Cardiac muscle cell (in vitro differentiated cells and primary cell): Measurements from ENCODE around the gene KCNIP4. TPM values are rescaled to one million over a fixed set of nuclear protein-coding genes. Genes with fewer than 3 reads are reported as not detected.

Source experiments
- DNase-seq, 2 donors: peaks; one replicate each; pipeline versions ENCODE4 v3.0.0 to v3.0.0-alpha.2; 2010 to 2017; ENCODE audit warnings: low read depth in 1 of 2, low spot score in 1 of 2
- H3K27ac ChIP-seq: fragments of 200-600 bp; sonication (generic); 2 replicates; pipeline ENCODE4 v1.5.1; 2016
- H3K27me3 ChIP-seq: fragments of 200-600 bp; sonication (generic); 2 replicates; pipeline ENCODE4 v1.6.0; 2016; ENCODE audit warnings: control low read depth
- H3K36me3 ChIP-seq: fragments of 200-600 bp; sonication (generic); 2 replicates; pipeline ENCODE4 v1.5.1; 2016; ENCODE audit warnings: control low read depth
- H3K4me1 ChIP-seq: fragments of 200-600 bp; sonication (generic); 2 replicates; pipeline ENCODE4 v1.8.1; 2017; ENCODE audit warnings: low read depth, mild to moderate bottlenecking, mixed run types
- H3K4me3 ChIP-seq: fragments of 200-600 bp; sonication (generic); 2 replicates; pipeline ENCODE4 v1.5.1; 2016; ENCODE audit warnings: mild to moderate bottlenecking
- H3K9me3 ChIP-seq: fragments of 200-600 bp; sonication (generic); 2 replicates; pipeline ENCODE4 v1.5.1; 2017; ENCODE audit warnings: low read depth, mild to moderate bottlenecking, control low read depth
- polyA plus RNA-seq: library from polyadenylated mRNA; unstranded; fragments of >200 nt; fragmentation: Nextera tagmentation; extraction: Ambion mirVana; gene quantifications from 2 replicates; pipeline ENCODE4 v1.2.1, GENCODE V29; 2016
- total RNA-seq: library from RNA; depleted of rRNA; stranded (reverse); fragments of >200 nt; gene quantifications from 2 replicates; pipeline ENCODE4 v1.2.3, GENCODE V29; 2016
- TF ChIP-seq, protein P1 (sequence below): IDR thresholded peaks from 2 replicates; pipeline ENCODE4 v1.5.1; 2012; ENCODE audit warnings: low read depth, mild to moderate bottlenecking, low read length

KCNIP4 gene
- total and polyA plus RNA-seq, 2 experiments from 2014 or later, result 14.5 to 15.9 TPM

DNA sequence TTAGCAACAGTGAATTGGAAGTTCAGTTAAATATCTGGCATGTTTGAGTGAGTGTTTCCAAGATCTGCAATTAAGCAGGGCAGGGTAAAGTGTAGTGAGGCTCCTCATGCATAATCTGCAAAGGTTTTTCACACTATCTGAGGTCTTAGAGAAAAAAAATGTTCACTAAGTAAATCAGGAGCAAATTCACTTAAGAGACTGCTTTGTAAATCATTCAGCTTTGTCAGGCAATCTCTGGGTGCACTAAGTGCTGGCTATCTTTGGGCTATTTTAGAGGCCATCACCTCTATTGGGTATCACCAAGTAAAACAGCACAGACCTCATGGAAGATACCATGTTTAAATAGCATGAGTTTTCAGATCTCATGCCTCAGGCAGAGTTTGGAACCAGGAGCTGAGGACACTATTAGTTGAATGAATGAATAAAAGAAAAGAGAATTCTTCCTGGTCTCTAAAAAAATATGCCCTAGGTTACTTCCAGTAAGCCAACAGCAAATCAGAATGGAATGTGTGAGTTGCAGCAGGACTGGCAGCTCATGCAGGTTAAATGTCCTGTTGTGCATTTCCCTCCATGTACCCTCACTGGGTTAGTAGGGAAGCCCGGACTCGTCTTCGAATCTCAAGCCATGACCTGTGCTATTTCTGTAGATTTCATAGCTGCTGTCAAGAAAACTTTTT is 195.3 kb downstream of the KCNIP4 start:
- DNase-seq, result peak in 1 of 2 donors; percentile 70
- Histone ChIP-seq H3K36me3 (no peaks in the 10 kb centered on the region), H3K9me3 (no peaks in the 10 kb centered on the region), H3K4me1 (peaks cover 33% of the 10 kb centered on the region), H3K27ac (peak overlapping the region; percentile 61), H3K4me3 (no peak overlapping the region), H3K27me3 (no peaks in the 10 kb centered on the region)
- TF ChIP-seq, protein P1, sequence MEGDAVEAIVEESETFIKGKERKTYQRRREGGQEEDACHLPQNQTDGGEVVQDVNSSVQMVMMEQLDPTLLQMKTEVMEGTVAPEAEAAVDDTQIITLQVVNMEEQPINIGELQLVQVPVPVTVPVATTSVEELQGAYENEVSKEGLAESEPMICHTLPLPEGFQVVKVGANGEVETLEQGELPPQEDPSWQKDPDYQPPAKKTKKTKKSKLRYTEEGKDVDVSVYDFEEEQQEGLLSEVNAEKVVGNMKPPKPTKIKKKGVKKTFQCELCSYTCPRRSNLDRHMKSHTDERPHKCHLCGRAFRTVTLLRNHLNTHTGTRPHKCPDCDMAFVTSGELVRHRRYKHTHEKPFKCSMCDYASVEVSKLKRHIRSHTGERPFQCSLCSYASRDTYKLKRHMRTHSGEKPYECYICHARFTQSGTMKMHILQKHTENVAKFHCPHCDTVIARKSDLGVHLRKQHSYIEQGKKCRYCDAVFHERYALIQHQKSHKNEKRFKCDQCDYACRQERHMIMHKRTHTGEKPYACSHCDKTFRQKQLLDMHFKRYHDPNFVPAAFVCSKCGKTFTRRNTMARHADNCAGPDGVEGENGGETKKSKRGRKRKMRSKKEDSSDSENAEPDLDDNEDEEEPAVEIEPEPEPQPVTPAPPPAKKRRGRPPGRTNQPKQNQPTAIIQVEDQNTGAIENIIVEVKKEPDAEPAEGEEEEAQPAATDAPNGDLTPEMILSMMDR, result no peak

DNA sequence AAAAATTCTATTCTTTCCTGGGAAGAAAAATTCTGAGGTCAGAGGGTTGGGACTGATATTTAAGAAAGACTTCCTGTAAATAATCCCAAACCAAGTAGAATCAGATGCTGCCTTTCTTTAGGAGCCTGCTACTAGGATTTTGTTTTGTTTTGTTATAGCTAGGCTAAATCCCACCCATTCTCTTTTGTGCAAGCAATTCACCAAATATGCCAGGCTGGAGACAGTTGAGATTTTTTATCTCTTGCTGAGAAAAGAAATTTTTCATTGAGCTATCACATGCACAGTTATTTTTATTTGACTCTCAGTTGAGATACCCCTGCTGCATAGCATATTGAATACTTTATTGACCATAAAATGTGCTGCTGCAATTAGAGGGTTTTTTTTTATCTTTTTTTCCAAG is 196.0 kb downstream of the KCNIP4 start:
- H3K4me3 ChIP-seq, result no peak overlapping the region
- no peak for DNase-seq
- H3K4me1 ChIP-seq, result peaks cover 33% of the 10 kb centered on the region
- H3K9me3 ChIP-seq, result no peaks in the 10 kb centered on the region
- H3K27me3 ChIP-seq, result no peaks in the 10 kb centered on the region
- H3K36me3 ChIP-seq, result no peaks in the 10 kb centered on the region
- H3K27ac ChIP-seq, result peak overlapping the region; percentile 61
- TF ChIP-seq, protein P1, result no peak

DNA sequence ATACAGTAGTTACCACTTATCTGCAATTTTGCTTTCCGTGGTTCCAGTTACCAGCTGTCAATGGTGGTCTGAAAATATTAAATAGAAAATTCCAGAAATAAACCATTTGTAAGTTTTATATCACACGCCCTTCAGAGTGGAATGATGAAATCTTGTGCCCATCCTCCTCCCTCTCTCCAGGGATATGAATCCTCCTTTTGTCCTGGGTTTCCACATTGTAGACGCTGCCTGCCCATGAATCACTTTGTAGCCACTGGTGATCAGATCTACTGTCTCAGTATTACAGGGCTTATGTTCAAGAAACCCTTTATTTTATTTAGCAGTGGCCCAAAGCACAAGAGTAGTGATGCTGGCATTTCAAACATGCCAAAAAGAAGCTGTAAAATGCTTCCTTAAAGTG is 198.6 kb downstream of the KCNIP4 start:
- H3K27me3 ChIP-seq, result no peaks in the 10 kb centered on the region
- DNase-seq, result peak in 1 of 2 donors; percentile 31
- H3K27ac ChIP-seq, result no peak overlapping the region
- TF ChIP-seq, protein P1, result no peak
- H3K9me3 ChIP-seq, result no peaks in the 10 kb centered on the region
- no peaks in the 10 kb centered on the region for H3K36me3 ChIP-seq
- peaks cover 33% of the 10 kb centered on the region for H3K4me1 ChIP-seq
- no peak overlapping the region for H3K4me3 ChIP-seq

DNA sequence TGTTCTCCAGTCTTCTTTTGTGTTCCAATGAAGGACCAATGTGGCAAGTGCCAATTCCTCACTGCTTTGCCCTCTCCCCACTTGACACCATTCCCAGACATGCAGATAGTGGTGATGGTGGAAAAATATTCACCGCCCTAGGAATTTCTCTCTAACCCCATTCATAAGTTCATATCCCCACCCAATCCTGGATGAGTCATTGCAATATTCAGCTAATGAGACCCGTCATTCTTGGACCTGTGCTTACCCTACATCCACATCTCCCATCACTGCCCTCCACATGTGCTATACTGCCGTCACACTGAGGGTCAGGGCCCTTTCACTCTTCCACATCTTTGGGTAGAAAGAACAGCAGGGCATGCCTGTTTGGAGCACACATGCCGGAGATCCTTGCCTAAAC is 199.2 kb downstream of the KCNIP4 start:
- DNase-seq, result no peak
- Histone ChIP-seq H3K27ac (no peak overlapping the region), H3K4me1 (peaks cover 32% of the 10 kb centered on the region), H3K36me3 (no peaks in the 10 kb centered on the region), H3K4me3 (no peak overlapping the region), H3K27me3 (no peaks in the 10 kb centered on the region), H3K9me3 (no peaks in the 10 kb centered on the region)
- TF ChIP-seq, protein P1, result no peak

DNA sequence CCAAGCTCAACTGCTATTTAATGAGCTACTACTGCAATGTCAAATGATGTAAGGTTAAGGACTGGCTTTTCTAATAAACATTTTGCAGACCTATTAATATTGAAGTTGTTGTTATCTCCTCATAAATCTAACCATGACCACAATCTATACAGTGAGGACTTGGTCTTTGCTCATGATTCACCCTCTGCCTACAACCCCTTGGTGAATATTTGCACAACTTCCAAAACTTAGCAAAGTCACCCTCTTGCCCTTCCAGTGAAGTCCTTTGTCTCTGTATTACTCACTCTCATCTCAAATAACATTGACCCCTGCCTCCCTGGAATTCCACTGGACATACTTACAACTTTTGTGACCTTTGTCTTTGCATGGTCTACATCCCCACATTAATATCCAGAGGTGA is 204.5 kb downstream of the KCNIP4 start:
- Histone ChIP-seq H3K9me3 (no peaks in the 10 kb centered on the region), H3K27me3 (no peaks in the 10 kb centered on the region), H3K36me3 (no peaks in the 10 kb centered on the region), H3K4me1 (no peaks in the 10 kb centered on the region), H3K27ac (no peak overlapping the region), H3K4me3 (no peak overlapping the region)
- no peak for DNase-seq
- TF ChIP-seq, protein P1, result no peak

DNA sequence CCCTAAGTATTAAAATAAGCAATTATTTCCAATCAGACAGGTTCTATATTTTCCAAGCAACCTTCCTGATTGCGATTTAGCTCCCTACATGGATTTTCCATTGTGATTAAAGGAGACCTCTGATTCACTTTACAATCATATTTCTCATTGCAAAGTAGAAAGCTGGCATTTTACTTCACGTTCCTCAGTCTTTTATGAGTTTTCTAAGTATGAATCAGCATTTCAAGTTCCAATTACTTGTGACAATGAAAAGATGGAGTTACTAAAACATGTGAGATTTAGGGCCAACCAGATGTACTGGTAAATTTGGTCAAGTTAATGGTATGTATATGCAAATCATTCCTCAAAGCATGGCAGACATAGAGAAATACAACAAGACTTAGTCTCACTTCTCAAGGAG is 206.2 kb downstream of the KCNIP4 start:
- no peaks in the 10 kb centered on the region for H3K27me3 ChIP-seq
- TF ChIP-seq, protein P1, result no peak

More for the DNA sequence above, 206.2 kb downstream of the KCNIP4 start:
- Histone ChIP-seq H3K4me3 (no peak overlapping the region), H3K9me3 (no peaks in the 10 kb centered on the region), H3K27ac (no peak overlapping the region), H3K36me3 (no peaks in the 10 kb centered on the region), H3K4me1 (no peaks in the 10 kb centered on the region)
- DNase-seq, result no peak
